OCI-LY1 (cell line): ENCODE results near the gene ADGRV1.

Experiments
- H2AFZ ChIP-seq: fragments of 200-600 bp; sonication (generic), shearing (Covaris generic); 2 replicates; pipeline ENCODE4 v1.6.0; 2014; ENCODE audit warnings: antibody characterized with exemption, mild to moderate bottlenecking, low read length
- H3F3A ChIP-seq: fragments of 200-600 bp; sonication (generic), shearing (Covaris generic); 2 replicates; pipeline ENCODE4 v1.6.0; 2014; ENCODE audit warnings: mild to moderate bottlenecking, antibody characterized with exemption, low read length, moderate library complexity; ENCODE audit not compliant: insufficient read depth
- H3K27ac ChIP-seq: fragments of 200-600 bp; sonication (generic); 2 replicates; pipeline ENCODE4 v1.5.1; 2014; ENCODE audit warnings: low read length, mixed run types, mild to moderate bottlenecking, low read depth; ENCODE audit not compliant: poor library complexity, severe bottlenecking
- H3K27me3 ChIP-seq: fragments of 200-600 bp; sonication (generic); 2 replicates; pipeline ENCODE4 v1.6.0; 2014; ENCODE audit warnings: antibody characterized with exemption, mild to moderate bottlenecking, low read length, moderate library complexity; ENCODE audit not compliant: insufficient read depth
- H3K36me3 ChIP-seq: fragments of 200-600 bp; sonication (generic); 2 replicates; pipeline ENCODE4 v1.6.1; 2014; ENCODE audit warnings: mild to moderate bottlenecking, antibody characterized with exemption, low read length, moderate library complexity, mixed read lengths; ENCODE audit not compliant: insufficient read depth
- H3K4me1 ChIP-seq: fragments of 200-600 bp; sonication (generic); 2 replicates; pipeline ENCODE4 v1.5.1; 2014; ENCODE audit warnings: mild to moderate bottlenecking, low read length, moderate library complexity; ENCODE audit not compliant: insufficient read depth, severe bottlenecking
- H3K4me2 ChIP-seq: fragments of 200-600 bp; sonication (generic), shearing (Covaris generic); 2 replicates; pipeline ENCODE4 v1.6.1; 2014; ENCODE audit warnings: low read length
- H3K4me3 ChIP-seq: fragments of 200-600 bp; sonication (generic); 2 replicates; pipeline ENCODE4 v1.5.1; 2014; ENCODE audit warnings: low read length, low read depth, mild to moderate bottlenecking, mixed read lengths; ENCODE audit not compliant: poor library complexity, severe bottlenecking
- H3K79me2 ChIP-seq: fragments of 200-600 bp; shearing (Covaris generic); 2 replicates; pipeline ENCODE4 v1.6.1; 2016; ENCODE audit warnings: mixed run types, low read length, mixed read lengths; ENCODE audit not compliant: insufficient read depth
- H3K9ac ChIP-seq: fragments of 200-600 bp; sonication (generic), shearing (Covaris generic); 2 replicates; pipeline ENCODE4 v1.6.1; 2014; ENCODE audit warnings: mild to moderate bottlenecking, low read length, mixed read lengths
- H3K9me2 ChIP-seq: fragments of 200-600 bp; sonication (generic), shearing (Covaris generic); 2 replicates; pipeline ENCODE4 v1.6.1; 2014; ENCODE audit warnings: low read depth, mild to moderate bottlenecking, low read length, mixed read lengths
- H3K9me3 ChIP-seq: fragments of 200-600 bp; shearing (Covaris generic); 2 replicates; pipeline ENCODE4 v1.6.1; 2014; ENCODE audit warnings: low read length, mixed read lengths
- H4K20me1 ChIP-seq: fragments of 200-600 bp; sonication (generic), shearing (Covaris generic); 2 replicates; pipeline ENCODE4 v1.6.0; 2016; ENCODE audit warnings: mild to moderate bottlenecking, low read length; ENCODE audit not compliant: insufficient read depth
- CTCF ChIP-seq: fragments of 200-600 bp; sonication (generic), shearing (Covaris generic); IDR thresholded peaks from 2 replicates; pipeline ENCODE4 v1.5.1; 2017; ENCODE audit warnings: mild to moderate bottlenecking, antibody characterized with exemption, low read length, moderate library complexity, mixed read lengths
- EZH2 ChIP-seq: fragments of 200-600 bp; sonication (generic), shearing (Covaris generic); IDR thresholded peaks from 2 replicates; pipeline ENCODE4 v1.8.0; 2017; ENCODE audit warnings: borderline replicate concordance, mixed run types, mild to moderate bottlenecking, antibody characterized with exemption, low read length, moderate library complexity, mixed read lengths

The ADGRV1 gene

GRCh38 chr5:91145333-91145620 lies 586.7 kb downstream of the ADGRV1 start:
- no peaks in the 10 kb centered on the region for H4K20me1 ChIP-seq
- no peaks in the 10 kb centered on the region for H3F3A ChIP-seq
- H3K79me2 ChIP-seq, result no peaks in the 10 kb centered on the region
- no peak for TF ChIP-seq EZH2
- no peak for TF ChIP-seq CTCF
- no peaks in the 10 kb centered on the region for H3K4me1 ChIP-seq
- H3K36me3 ChIP-seq, result no peaks in the 10 kb centered on the region
- no peak overlapping the region for H3K4me2 ChIP-seq
- H3K4me3 ChIP-seq, result no peak overlapping the region
- H2AFZ ChIP-seq, result no peak overlapping the region
- no peaks in the 10 kb centered on the region for H3K9me2 ChIP-seq
- H3K27me3 ChIP-seq, result peaks cover 3% of the 10 kb centered on the region; the same call in 1 of the 2 replicates
- H3K27ac ChIP-seq, result no peak overlapping the region
- no peak overlapping the region for H3K9ac ChIP-seq
- H3K9me3 ChIP-seq, result no peaks in the 10 kb centered on the region

GRCh38 chr5:91146230-91146629 lies 587.6 kb downstream of the ADGRV1 start:
- no peak overlapping the region for H3K4me2 ChIP-seq
- no peak overlapping the region for H3K4me3 ChIP-seq
- no peaks in the 10 kb centered on the region for H3K36me3 ChIP-seq
- no peaks in the 10 kb centered on the region for H3K9me2 ChIP-seq
- peaks cover 3% of the 10 kb centered on the region; the same call in 1 of the 2 replicates for H3K27me3 ChIP-seq
- no peak overlapping the region for H3K27ac ChIP-seq
- H3F3A ChIP-seq, result no peaks in the 10 kb centered on the region
- no peaks in the 10 kb centered on the region for H3K9me3 ChIP-seq
- no peak for TF ChIP-seq EZH2
- TF ChIP-seq CTCF, result no peak
- H3K79me2 ChIP-seq, result no peaks in the 10 kb centered on the region
- no peak overlapping the region for H3K9ac ChIP-seq
- no peak overlapping the region for H2AFZ ChIP-seq
- no peaks in the 10 kb centered on the region for H4K20me1 ChIP-seq
- H3K4me1 ChIP-seq, result no peaks in the 10 kb centered on the region

GRCh38 chr5:91146905-91147600 lies 588.5 kb downstream of the ADGRV1 start:
- Histone ChIP-seq H3K9me3 (no peaks in the 10 kb centered on the region), H3K27ac (no peak overlapping the region)

More at GRCh38 chr5:91146905-91147600, 588.5 kb downstream of the ADGRV1 start:
- no peaks in the 10 kb centered on the region for H3K9me2 ChIP-seq
- H3K79me2 ChIP-seq, result no peaks in the 10 kb centered on the region
- no peak overlapping the region for H3K4me2 ChIP-seq
- no peak overlapping the region for H3K4me3 ChIP-seq
- no peak overlapping the region for H2AFZ ChIP-seq
- TF ChIP-seq CTCF (no peak), EZH2 (no peak)
- H3K36me3 ChIP-seq, result no peaks in the 10 kb centered on the region
- no peaks in the 10 kb centered on the region for H4K20me1 ChIP-seq
- peaks cover 3% of the 10 kb centered on the region; the same call in 1 of the 2 replicates for H3K27me3 ChIP-seq
- H3K9ac ChIP-seq, result no peak overlapping the region
- no peaks in the 10 kb centered on the region for H3F3A ChIP-seq
- no peaks in the 10 kb centered on the region for H3K4me1 ChIP-seq
